Activated CD8-positive, alpha-beta memory T cell treated with anti-CD3 and anti-CD28 coated beads for 48 hours (primary cell): ENCODE measurements around the gene ADAMTS2.
"Not testable (repeated sequence)": the region's sequence is repeated elsewhere in the genome, so short reads cannot be mapped to it uniquely, and the experiment has no call there.

Experiments
- DNase-seq, 3 experiments: peaks; one replicate each; pipeline ENCODE4 v3.0.0-alpha.2; 2020; ENCODE audit warnings: low read depth in 2 of 3, low spot score in 2 of 3

The ADAMTS2 gene

GRCh38 chr5:179118756-179119414 lies 226.4 kb downstream of the ADAMTS2 start:
- no peak for DNase-seq

GRCh38 chr5:179118338-179118737 lies 226.9 kb downstream of the ADAMTS2 start:
- DNase-seq = no peak

GRCh38 chr5:179115845-179116524 lies 229.3 kb downstream of the ADAMTS2 start:
- DNase-seq = no peak

GRCh38 chr5:179115307-179115706 lies 230.0 kb downstream of the ADAMTS2 start:
- no peak for DNase-seq

GRCh38 chr5:179114756-179115155 lies 230.5 kb downstream of the ADAMTS2 start:
- no peak for DNase-seq

- no peak for DNase-seq
Observed at GRCh38 chr5:179113945-179114641, 231.2 kb downstream of the ADAMTS2 start.

GRCh38 chr5:179113143-179113530 lies 232.1 kb downstream of the ADAMTS2 start:
- no peak for DNase-seq

GRCh38 chr5:179112469-179113142 lies 232.7 kb downstream of the ADAMTS2 start:
- DNase-seq = no peak

- DNase-seq = no peak
Observed at GRCh38 chr5:179111267-179112207, 233.7 kb downstream of the ADAMTS2 start.

- DNase-seq = no peak
Observed at GRCh38 chr5:179110528-179110927, 234.7 kb downstream of the ADAMTS2 start.

- DNase-seq = not testable (repeated sequence)
Observed at GRCh38 chr5:179101282-179101681, 244.0 kb downstream of the ADAMTS2 start.

GRCh38 chr5:179089502-179089901 lies 255.8 kb downstream of the ADAMTS2 start:
- DNase-seq = no peak

- DNase-seq = no peak
Observed at GRCh38 chr5:179080724-179081123, 264.5 kb downstream of the ADAMTS2 start.

GRCh38 chr5:179079165-179079987 lies 265.9 kb downstream of the ADAMTS2 start:
- no peak for DNase-seq

- no peak for DNase-seq
Observed at GRCh38 chr5:179065703-179066102, 279.6 kb downstream of the ADAMTS2 start.

- no peak for DNase-seq
Observed at GRCh38 chr5:179061025-179061424, 284.2 kb downstream of the ADAMTS2 start.
